Cardiac muscle cell (in vitro differentiated cells and primary cell): Measurements from ENCODE around the gene CFHR4. TPM values are rescaled to one million over a fixed set of nuclear protein-coding genes. Genes with fewer than 3 reads are reported as not detected.
"Not testable (repeated sequence)": the region's sequence is repeated elsewhere in the genome, so short reads cannot be mapped to it uniquely, and the experiment has no call there.

ENCODE experiments used
- DNase-seq, 2 donors: peaks; one replicate each; pipeline versions ENCODE4 v3.0.0 to v3.0.0-alpha.2; 2010 to 2017; ENCODE audit warnings: low read depth in 1 of 2, low spot score in 1 of 2
- H3K27ac ChIP-seq: fragments of 200-600 bp; sonication (generic); 2 replicates; pipeline ENCODE4 v1.5.1; 2016
- H3K27me3 ChIP-seq: fragments of 200-600 bp; sonication (generic); 2 replicates; pipeline ENCODE4 v1.6.0; 2016; ENCODE audit warnings: control low read depth
- H3K36me3 ChIP-seq: fragments of 200-600 bp; sonication (generic); 2 replicates; pipeline ENCODE4 v1.5.1; 2016; ENCODE audit warnings: control low read depth
- H3K4me1 ChIP-seq: fragments of 200-600 bp; sonication (generic); 2 replicates; pipeline ENCODE4 v1.8.1; 2017; ENCODE audit warnings: low read depth, mild to moderate bottlenecking, mixed run types
- H3K4me3 ChIP-seq: fragments of 200-600 bp; sonication (generic); 2 replicates; pipeline ENCODE4 v1.5.1; 2016; ENCODE audit warnings: mild to moderate bottlenecking
- H3K9me3 ChIP-seq: fragments of 200-600 bp; sonication (generic); 2 replicates; pipeline ENCODE4 v1.5.1; 2017; ENCODE audit warnings: low read depth, mild to moderate bottlenecking, control low read depth
- CTCF ChIP-seq: IDR thresholded peaks from 2 replicates; pipeline ENCODE4 v1.5.1; 2012; ENCODE audit warnings: low read depth, mild to moderate bottlenecking, low read length
- polyA plus RNA-seq: library from polyadenylated mRNA; unstranded; fragments of >200 nt; fragmentation: Nextera tagmentation; extraction: Ambion mirVana; gene quantifications from 2 replicates; pipeline ENCODE4 v1.2.1, GENCODE V29; 2016
- total RNA-seq: library from RNA; depleted of rRNA; stranded (reverse); fragments of >200 nt; gene quantifications from 2 replicates; pipeline ENCODE4 v1.2.3, GENCODE V29; 2016

The CFHR4 gene
- total and polyA plus RNA-seq, 2 experiments from 2014 or later: not detected

- Histone ChIP-seq H3K27me3 (no peaks in the 10 kb centered on the region), H3K4me3 (no peak overlapping the region), H3K36me3 (no peaks in the 10 kb centered on the region), H3K27ac (no peak overlapping the region), H3K9me3 (no peaks in the 10 kb centered on the region), H3K4me1 (peaks cover 21% of the 10 kb centered on the region)
- DNase-seq: no peak
- no peak for TF ChIP-seq CTCF
These were observed 22.4 kb downstream of the CFHR4 start for GRCh38 chr1:196910215-196910614.

- H3K4me1 ChIP-seq: peaks cover 21% of the 10 kb centered on the region
- H3K27ac ChIP-seq, H3K27me3 ChIP-seq, H3K9me3 ChIP-seq, H3K4me3 ChIP-seq, DNase-seq, H3K36me3 ChIP-seq: not testable (repeated sequence)
These were observed 24.4 kb downstream of the CFHR4 start for GRCh38 chr1:196912283-196912682.

GRCh38 chr1:196926839-196927238 lies 39.0 kb downstream of the CFHR4 start:
- H3K4me3 ChIP-seq, H3K36me3 ChIP-seq, H3K27ac ChIP-seq, DNase-seq, H3K9me3 ChIP-seq, H3K27me3 ChIP-seq, H3K4me1 ChIP-seq: not testable (repeated sequence)

- H3K4me1 ChIP-seq, H3K27ac ChIP-seq, DNase-seq, H3K36me3 ChIP-seq, H3K4me3 ChIP-seq, H3K9me3 ChIP-seq, H3K27me3 ChIP-seq: not testable (repeated sequence)
These were observed 45.0 kb downstream of the CFHR4 start for GRCh38 chr1:196932853-196933252.

- no peak for DNase-seq
- H3K9me3 ChIP-seq: no peaks in the 10 kb centered on the region
- H3K36me3 ChIP-seq: no peaks in the 10 kb centered on the region
- no peaks in the 10 kb centered on the region for H3K27me3 ChIP-seq
- no peaks in the 10 kb centered on the region for H3K4me1 ChIP-seq
- H3K27ac ChIP-seq: no peak overlapping the region
- TF ChIP-seq CTCF: no peak
- no peak overlapping the region for H3K4me3 ChIP-seq
These were observed 45.8 kb downstream of the CFHR4 start for GRCh38 chr1:196933531-196934189.

GRCh38 chr1:196941474-196941873 lies 53.6 kb downstream of the CFHR4 start:
- H3K4me3 ChIP-seq, H3K4me1 ChIP-seq, H3K9me3 ChIP-seq, DNase-seq, H3K36me3 ChIP-seq, H3K27ac ChIP-seq, H3K27me3 ChIP-seq: not testable (repeated sequence)

GRCh38 chr1:196943568-196943967 lies 55.7 kb downstream of the CFHR4 start, which contains the start of gene CFHR2:
Gene CFHR2, plus strand, starts transcription at chr1:196943738. Its CDS starts 143 bp downstream, at chr1:196943881.
- DNase-seq, H3K27ac ChIP-seq, H3K27me3 ChIP-seq, H3K36me3 ChIP-seq, H3K9me3 ChIP-seq, H3K4me1 ChIP-seq, H3K4me3 ChIP-seq: not testable (repeated sequence)

- H3K27ac ChIP-seq: no peak overlapping the region
- H3K4me1 ChIP-seq: no peaks in the 10 kb centered on the region
- no peaks in the 10 kb centered on the region for H3K9me3 ChIP-seq
- H3K36me3 ChIP-seq: no peaks in the 10 kb centered on the region
- TF ChIP-seq CTCF: no peak
- H3K4me3 ChIP-seq: no peak overlapping the region
- H3K27me3 ChIP-seq: no peaks in the 10 kb centered on the region
- DNase-seq: peak in 1 of 2 donors; percentile 0
These were observed 64.0 kb downstream of the CFHR4 start for GRCh38 chr1:196951711-196952394.
